ENCODE results near the gene MDFI. TPM values are rescaled to one million over a fixed set of nuclear protein-coding genes. Genes with fewer than 3 reads are reported as not detected.
A peak's percentile ranks its signal among the peaks of the same experiment; 100 is the strongest.

The MDFI gene
- total RNA-seq, 1 experiment from 2014 or later = not detected

- Mint-ChIP-seq H3K27me3 (ENCODE audit: insufficient read depth, unreplicated experiment) (no peaks in the 10 kb centered on the region), H3K4me3 (ENCODE audit: unreplicated experiment) (no peak overlapping the region), H3K4me1 (ENCODE audit: low read depth, unreplicated experiment) (peaks cover 17% of the 10 kb centered on the region), H3K27ac (ENCODE audit: unreplicated experiment) (no peak overlapping the region), H3K36me3 (ENCODE audit: insufficient read depth, unreplicated experiment) (peaks cover 4% of the 10 kb centered on the region), H3K9me3 (ENCODE audit: unreplicated experiment) (no peaks in the 10 kb centered on the region)
- H3K36me3 ChIP-seq (ENCODE audit: control insufficient read depth, insufficient read depth, low read length) = no peaks in the 10 kb centered on the region
- peaks cover 13% of the 10 kb centered on the region for H3K4me1 ChIP-seq
- no peaks in the 10 kb centered on the region for H3K27me3 ChIP-seq (replicated peaks; ENCODE audit: control insufficient read depth, insufficient read depth, low read length)
- ChIA-PET CTCF (no interaction called here), POLR2A (no interaction called here)
- no TSS peak for BruUV-seq (replicated peaks)
- H3K4me3 ChIP-seq (ENCODE audit: low read depth, low read length) = no peak overlapping the region
- H3K9me3 ChIP-seq = no peaks in the 10 kb centered on the region
- DNase-seq = no peak
- intact Hi-C loops (cut with micrococcal nuclease; ENCODE audit: unreplicated experiment) = no loop called here
- TF ChIP-seq CTCF (IDR thresholded peaks at IDR 0.05; ENCODE audit: insufficient read depth in 1 of 2, low read depth in 1 of 2, low read length in 1 of 2, severe bottlenecking in 1 of 2, unreplicated experiment in 1 of 2) = no peak
These were observed 7.9 kb downstream of the MDFI start for GRCh38 chr6:41646026-41646795.

- H3K36me3 ChIP-seq (ENCODE audit: control insufficient read depth, insufficient read depth, low read length) = no peaks in the 10 kb centered on the region
- Mint-ChIP-seq H3K9me3 (ENCODE audit: unreplicated experiment) (no peaks in the 10 kb centered on the region), H3K27me3 (ENCODE audit: insufficient read depth, unreplicated experiment) (no peaks in the 10 kb centered on the region), H3K4me1 (ENCODE audit: low read depth, unreplicated experiment) (peaks cover 22% of the 10 kb centered on the region), H3K36me3 (ENCODE audit: insufficient read depth, unreplicated experiment) (peaks cover 4% of the 10 kb centered on the region), H3K27ac (ENCODE audit: unreplicated experiment) (no peak overlapping the region), H3K4me3 (ENCODE audit: unreplicated experiment) (no peak overlapping the region)
- DNase-seq = peak in 1 of 2 experiments; percentile 19
- POLR2A ChIA-PET = no interaction called here
- peaks cover 13% of the 10 kb centered on the region for H3K4me1 ChIP-seq
- no TSS peak for BruUV-seq (replicated peaks)
- intact Hi-C loops (cut with micrococcal nuclease; ENCODE audit: unreplicated experiment) = no loop called here
- no peaks in the 10 kb centered on the region for H3K9me3 ChIP-seq
- H3K4me3 ChIP-seq (ENCODE audit: low read depth, low read length) = no peak overlapping the region
- no peaks in the 10 kb centered on the region for H3K27me3 ChIP-seq (replicated peaks; ENCODE audit: control insufficient read depth, insufficient read depth, low read length)
- CTCF ChIA-PET = interaction anchor here (0.7 kb wide), 1 partner anchor 272 kb away, joined by 5 read pairs; no protein-coding TSS in a partner anchor
- no peak for TF ChIP-seq CTCF (IDR thresholded peaks at IDR 0.05; ENCODE audit: insufficient read depth in 1 of 2, low read depth in 1 of 2, low read length in 1 of 2, severe bottlenecking in 1 of 2, unreplicated experiment in 1 of 2)
These were observed 8.8 kb downstream of the MDFI start for GRCh38 chr6:41647061-41647511.

- POLR2A ChIA-PET = no interaction called here
- no peak overlapping the region for H3K27ac Mint-ChIP-seq (ENCODE audit: unreplicated experiment)
These were observed 9.9 kb downstream of the MDFI start for GRCh38 chr6:41648070-41648585.

More at GRCh38 chr6:41648070-41648585, 9.9 kb downstream of the MDFI start:
- no peak for TF ChIP-seq CTCF (IDR thresholded peaks at IDR 0.05; ENCODE audit: insufficient read depth in 1 of 2, low read depth in 1 of 2, low read length in 1 of 2, severe bottlenecking in 1 of 2, unreplicated experiment in 1 of 2)
- intact Hi-C loops (cut with micrococcal nuclease; ENCODE audit: unreplicated experiment) = no loop called here
- Mint-ChIP-seq H3K9me3 (ENCODE audit: unreplicated experiment) (no peaks in the 10 kb centered on the region), H3K36me3 (ENCODE audit: insufficient read depth, unreplicated experiment) (peaks cover 4% of the 10 kb centered on the region), H3K27me3 (ENCODE audit: insufficient read depth, unreplicated experiment) (no peaks in the 10 kb centered on the region), H3K4me1 (ENCODE audit: low read depth, unreplicated experiment) (peaks cover 26% of the 10 kb centered on the region), H3K4me3 (ENCODE audit: unreplicated experiment) (no peak overlapping the region)
- DNase-seq = peak in 1 of 2 experiments; percentile 24
- peaks cover 17% of the 10 kb centered on the region for H3K4me1 ChIP-seq
- no peaks in the 10 kb centered on the region for H3K36me3 ChIP-seq (ENCODE audit: control insufficient read depth, insufficient read depth, low read length)
- H3K27me3 ChIP-seq (replicated peaks; ENCODE audit: control insufficient read depth, insufficient read depth, low read length) = no peaks in the 10 kb centered on the region
- CTCF ChIA-PET = interaction anchor here (0.7 kb wide), 1 partner anchor 273 kb away, joined by 5 read pairs; no protein-coding TSS in a partner anchor
- H3K4me3 ChIP-seq (ENCODE audit: low read depth, low read length) = no peak overlapping the region
- BruUV-seq (replicated peaks) = no TSS peak
- no peaks in the 10 kb centered on the region for H3K9me3 ChIP-seq
